NCI-H128 (cell line): ENCODE results near the gene GNPTG.

Source experiments
- DNase-seq: peaks from one replicate; lab custom pipeline; 2025; ENCODE audit not compliant: unreplicated experiment; lab: John Stamatoyannopoulos, UW

The GNPTG gene

DNA sequence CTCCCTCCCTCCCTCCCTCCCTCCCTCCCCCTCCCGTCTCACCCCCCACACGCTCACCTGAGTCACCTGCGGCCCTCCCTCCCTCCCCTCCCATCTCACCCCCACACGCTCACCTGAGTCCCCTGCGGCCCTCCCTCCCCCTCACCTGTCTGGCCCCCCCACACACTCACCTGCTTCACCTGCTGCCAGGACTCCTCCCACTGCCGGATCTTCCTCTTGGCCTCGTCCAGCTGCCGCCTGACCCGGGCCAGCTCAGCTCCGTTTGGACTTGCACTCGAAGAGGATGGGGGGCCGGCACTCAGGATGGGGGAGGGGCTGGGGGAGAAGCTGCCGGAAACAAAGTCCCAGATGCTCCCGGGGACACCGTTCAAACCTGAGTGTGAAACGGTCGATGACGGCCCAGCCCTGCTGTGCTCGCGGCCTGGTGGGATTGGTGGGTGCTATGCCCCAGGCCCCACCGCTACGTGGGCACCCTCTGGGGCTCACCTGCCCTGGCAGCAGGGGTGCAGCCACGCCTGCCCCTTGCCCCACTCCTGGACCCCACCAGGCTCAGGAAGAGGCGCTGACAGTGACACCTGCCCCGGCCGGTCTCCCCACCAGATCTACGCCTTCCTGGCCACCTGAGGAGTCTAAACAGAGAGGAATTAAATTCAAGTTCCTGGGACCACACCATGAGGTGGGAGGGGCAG, 15.9 kb downstream of the GNPTG start:
- no peak for DNase-seq

- no peak for DNase-seq
Measured at GRCh38 chr16:1371054-1371978, 19.6 kb downstream of the GNPTG start.

DNA sequence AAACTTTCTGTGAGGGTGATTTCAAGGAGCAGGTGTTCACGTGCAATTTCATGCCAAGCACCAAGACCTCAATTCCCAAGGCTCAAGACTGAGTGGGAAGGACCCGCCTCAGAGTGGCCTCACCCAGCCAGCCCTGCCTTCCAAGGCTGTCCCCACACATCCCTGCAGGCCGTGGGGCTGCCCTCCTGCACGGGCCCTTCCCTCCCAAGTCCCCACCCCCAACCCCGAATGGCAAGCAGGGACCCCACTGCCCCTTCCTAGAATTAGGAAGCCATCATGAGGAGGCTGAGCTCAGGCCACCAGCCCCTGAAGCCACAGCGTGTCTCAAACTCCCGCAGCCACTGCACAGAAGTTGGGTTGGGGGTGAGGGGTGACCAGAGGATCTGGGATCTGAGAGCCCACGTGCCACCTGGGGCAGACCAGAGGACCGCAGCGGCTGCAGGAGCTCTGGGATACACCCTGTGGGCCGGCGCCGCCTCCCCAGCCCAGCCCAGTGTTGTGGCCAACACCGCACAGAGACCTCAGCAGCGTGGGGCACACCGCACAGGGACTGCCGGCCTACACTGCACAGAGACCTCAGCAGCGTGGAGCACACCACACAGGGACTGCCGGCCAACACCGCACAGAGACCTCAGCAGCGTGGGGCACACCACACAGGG, 20.7 kb downstream of the GNPTG start:
- no peak for DNase-seq

- no peak for DNase-seq
Measured at GRCh38 chr16:1374418-1375297, 22.9 kb downstream of the GNPTG start.

DNA sequence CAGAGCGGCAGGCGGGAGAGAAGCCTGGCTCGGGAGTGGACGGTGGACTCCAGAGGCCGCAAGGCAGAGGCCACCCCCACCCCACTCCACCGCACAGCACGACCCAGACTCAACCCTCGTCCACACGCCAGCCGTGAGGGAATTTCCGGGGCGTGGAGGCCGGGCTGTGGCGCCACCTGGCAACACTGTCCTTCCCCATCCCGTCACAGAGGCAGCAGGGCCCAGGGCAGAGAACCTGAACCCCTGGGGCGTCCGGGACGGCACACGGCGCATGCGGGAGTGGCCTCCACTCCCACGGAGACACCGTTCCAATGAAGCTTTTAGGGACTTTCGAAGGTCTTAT, 23.5 kb downstream of the GNPTG start:
- DNase-seq: no peak

DNA sequence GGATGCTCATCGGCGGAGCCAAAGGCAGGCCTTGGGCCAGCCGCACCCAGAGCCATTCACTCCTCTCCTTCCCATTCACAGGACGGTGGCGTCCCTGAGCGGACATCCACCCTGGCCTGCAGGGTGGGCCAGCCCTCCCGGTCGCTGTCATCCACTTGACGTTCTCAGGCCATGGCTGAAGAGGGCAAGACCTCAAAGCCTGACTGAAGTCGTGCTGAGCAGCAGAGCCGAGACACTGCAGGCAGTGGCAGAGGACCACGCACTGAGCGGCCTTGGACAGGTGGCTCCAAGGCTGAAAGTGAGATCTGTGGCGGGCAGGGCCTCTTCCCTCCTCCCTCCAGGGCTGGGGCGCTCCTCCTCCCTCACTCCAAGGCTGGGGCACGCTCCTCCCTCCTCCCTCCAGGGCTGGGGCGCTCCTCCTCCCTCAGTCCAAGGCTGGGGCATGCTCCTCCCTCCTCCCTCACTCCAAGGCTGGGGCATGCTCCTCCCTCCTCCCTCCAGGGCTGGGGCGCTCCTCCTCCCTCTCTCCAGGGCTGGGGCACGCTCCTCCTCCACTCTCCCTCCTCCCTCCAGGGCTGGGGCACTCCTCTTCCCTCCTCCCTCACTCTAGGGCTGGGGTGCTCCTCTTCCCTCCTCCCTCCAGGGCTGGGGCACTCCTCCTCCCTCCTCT, 24.1 kb downstream of the GNPTG start:
- no peak for DNase-seq

DNA sequence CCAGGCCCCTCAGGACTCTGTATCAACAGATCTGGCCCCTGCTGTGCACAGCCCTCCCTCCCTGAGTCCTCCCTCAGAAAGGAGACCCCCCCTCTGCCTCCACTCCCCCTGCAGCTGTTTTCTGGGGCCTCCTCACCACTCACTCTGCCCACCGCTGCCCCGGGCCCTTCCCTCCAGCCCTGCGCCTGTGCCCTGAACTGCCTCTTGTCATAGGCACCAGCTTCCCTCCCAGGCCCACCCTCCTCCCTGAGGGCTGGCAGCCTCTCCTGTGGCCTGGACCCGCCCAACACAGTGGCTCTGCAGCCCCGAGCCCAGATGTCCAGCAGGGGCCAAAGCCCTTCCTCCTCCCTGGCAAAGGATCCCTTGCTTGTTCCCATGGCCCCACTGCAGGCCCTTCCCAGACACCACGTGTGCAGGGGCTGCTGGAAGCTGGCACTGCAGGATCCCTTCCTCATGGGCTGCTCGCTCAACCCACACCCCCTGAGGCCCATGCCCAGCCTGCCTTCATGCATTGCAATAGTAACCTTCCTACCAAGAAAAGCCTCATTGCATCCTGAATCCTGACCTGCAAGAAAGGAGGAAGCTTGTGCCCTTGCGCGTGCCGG, 25.8 kb downstream of the GNPTG start:
- no peak for DNase-seq

DNA sequence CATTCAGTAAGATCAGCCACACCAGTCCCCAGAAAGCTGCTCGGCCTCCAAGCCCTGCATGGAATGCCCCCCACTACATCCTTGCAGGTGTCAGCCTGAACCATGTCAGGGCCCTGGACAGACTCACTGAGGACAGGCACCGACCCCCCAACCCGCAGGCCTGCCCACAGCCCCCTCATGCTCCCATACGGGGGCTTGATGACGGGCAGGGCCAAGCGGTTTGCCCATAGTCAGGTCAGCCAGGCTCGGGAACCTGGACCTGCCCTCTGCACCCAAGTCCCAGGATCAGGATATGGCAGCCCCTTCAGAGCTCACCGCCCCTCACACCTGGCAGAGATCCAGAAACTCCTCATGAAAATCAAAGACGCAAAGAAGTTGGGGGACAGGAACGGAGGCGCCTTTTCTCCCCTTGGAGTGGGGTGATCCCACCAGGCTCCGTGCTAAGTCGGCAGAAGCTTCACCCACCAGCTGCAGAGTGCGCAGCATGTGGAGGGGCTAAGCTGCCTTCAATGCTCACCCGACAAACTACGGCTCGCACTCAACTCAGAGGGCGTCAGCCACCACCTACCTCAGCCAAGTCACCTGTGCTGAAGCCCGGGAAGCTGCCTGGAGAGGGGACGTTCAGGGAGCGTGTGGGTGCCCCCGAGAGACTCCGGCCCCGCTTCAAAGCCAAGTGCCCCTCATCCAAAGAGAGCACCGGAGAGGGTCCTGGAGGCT, 26.5 kb downstream of the GNPTG start:
- DNase-seq: no peak

DNA sequence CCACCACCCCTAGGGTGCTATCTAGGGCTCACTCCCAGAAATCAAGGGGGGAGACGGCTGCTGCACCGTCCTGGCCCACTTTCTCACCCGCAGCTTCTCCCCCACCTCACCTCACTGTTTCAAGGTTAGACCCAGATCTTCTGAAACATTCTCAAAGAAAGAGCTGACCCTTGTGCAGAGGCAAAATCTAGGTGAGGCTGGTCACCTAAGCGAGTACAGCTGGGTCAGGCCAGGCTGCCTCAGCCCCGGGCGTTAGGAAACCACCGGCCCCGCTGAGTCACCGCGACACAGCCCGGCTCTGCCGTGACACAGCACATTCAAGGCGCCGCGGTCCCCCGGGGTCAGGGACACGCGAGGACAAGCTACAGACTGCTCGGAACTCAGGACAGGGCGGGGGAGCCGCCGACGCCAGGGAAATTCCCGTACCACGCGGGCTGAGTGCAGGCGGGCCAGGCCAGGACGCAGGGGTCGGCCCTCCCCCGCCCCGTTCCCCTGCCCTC, 27.1 kb downstream of the GNPTG start:
- no peak for DNase-seq

GRCh38 chr16:1379304-1380076, 27.8 kb downstream of the GNPTG start:
- no peak for DNase-seq

GRCh38 chr16:1380195-1380594, 28.5 kb downstream of the GNPTG start:
- no peak for DNase-seq

GRCh38 chr16:1381612-1382406, 30.1 kb downstream of the GNPTG start:
- no peak for DNase-seq

DNA sequence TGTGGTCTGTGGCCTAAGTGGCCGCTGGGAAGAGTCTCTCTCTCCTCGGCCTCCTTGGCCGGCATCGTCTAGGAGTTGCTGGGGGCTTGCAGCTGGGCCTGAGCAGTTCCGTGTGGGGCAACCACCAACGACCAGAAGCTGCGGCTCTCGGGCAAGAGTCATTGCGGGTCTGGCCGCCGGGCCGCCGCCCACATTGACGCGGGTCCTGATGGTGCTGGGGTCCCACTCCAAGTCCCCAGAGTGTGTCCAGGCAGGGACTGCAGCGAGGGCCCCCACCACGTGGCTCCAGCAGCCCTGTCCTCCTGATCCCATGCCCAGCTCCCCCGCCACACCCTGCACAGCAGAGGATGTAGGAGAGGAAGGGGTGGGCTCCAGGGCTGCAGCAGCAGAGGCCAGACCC, 31.8 kb downstream of the GNPTG start:
- no peak for DNase-seq

DNA sequence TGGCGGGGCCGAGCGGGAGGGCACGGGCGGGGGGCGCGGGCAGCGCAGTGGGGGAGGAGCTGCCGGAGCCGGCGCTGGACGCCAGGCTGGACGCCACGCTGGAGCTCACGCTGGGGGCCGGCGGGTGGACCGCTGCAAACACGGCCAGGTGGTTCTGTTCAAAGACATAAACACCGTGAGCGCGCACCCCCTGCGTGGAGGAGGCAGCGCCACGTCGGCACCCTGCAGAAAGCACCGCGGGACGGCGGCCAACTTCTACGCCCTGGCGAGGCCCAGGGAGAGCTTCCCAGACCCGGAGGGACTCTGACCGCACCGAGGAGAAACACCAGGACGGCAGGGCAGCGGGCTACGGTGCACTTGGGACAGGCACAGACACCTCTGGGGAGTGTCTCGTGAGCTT, 33.5 kb downstream of the GNPTG start:
- no peak for DNase-seq

DNA sequence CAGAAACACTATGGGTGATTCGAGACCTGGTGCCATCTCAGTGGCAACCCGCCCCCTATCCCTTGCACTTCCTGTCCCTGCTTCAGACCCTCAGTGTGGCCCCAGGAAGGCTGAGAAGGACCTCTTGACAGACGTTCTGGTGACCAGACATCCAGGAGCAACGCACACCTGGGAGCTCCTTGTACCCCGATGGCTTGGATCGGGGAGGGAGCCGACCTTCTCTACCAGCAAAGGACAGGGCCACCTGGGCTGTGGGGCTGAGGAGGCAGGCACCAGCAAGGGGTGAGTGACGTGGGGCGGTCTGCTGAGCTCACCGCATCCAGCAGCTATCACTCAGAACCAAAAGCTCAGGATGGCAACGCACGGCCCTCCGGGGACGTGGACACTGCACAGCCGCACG, 35.6 kb downstream of the GNPTG start:
- DNase-seq: no peak

- no peak for DNase-seq
Measured at GRCh38 chr16:1389762-1390161, 38.0 kb downstream of the GNPTG start.

GRCh38 chr16:1390239-1390779, 38.6 kb downstream of the GNPTG start:
- no peak for DNase-seq
